Measurements from ENCODE around the gene HOXD13.

Gene HOXD13

GRCh38 chr2:176132205-176133171 lies 40.0 kb downstream of the HOXD13 start:
- no peak for DNase-seq (ENCODE audit: low spot score)

DNA sequence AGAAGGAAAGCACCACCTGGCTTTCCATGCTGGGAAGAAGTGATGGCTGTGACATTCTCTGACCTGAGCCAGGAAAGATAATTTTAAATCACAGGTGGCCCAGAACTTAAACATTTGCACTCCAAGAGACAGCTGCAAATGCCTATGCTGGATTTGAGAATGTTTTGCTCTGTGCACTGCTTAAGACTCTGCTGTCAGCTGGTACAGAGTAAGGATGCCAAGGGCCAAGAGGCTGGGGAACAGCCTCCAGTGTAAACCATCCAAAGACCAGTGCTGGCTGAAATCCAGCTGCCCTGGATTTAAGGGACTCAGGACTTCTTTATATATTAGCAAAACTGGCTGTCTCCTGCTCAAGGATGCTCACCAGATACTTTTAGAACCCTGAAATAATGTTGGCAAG lies 40.9 kb downstream of the HOXD13 start:
- DNase-seq (ENCODE audit: low spot score) = no peak

DNA sequence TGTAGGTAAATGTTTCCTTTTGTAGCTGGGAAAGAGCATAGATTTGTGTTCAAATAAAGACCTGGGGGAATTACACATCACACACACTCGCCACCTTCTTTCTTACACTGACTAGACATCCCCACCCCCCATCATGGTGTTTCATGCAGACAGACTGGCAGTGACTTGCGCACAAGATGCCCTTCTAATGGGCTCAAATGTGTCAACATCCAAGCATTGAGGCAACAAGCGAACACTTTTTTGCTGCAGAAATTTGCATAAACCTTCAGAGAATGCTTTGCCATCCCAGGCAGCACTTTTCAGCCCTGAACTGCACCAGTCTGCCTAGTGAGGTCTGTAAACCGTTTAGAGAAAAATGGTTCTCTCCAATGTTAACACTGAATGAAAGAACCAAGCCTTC lies 41.5 kb downstream of the HOXD13 start:
- DNase-seq (ENCODE audit: low spot score) = no peak

DNA sequence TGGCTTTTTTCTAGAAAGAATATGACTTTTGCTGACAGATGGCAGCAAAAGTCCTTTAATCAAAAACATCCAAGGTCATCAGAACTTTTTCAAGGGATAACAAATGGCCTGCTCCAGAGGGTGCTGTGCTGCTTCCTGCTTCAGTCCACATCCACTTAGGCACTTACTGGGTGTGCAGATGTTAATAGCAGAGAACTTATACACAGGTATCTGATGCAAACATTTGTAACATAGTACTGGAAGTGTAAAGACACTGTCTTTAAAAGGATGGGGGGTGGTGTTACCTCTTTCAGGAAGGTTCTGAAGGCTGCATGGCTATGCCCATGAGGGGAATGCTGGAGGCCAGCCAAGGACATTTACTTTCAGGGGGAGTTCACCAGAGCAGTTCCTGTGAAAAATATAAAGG lies 42.5 kb downstream of the HOXD13 start:
- DNase-seq (ENCODE audit: low spot score) = no peak

DNA sequence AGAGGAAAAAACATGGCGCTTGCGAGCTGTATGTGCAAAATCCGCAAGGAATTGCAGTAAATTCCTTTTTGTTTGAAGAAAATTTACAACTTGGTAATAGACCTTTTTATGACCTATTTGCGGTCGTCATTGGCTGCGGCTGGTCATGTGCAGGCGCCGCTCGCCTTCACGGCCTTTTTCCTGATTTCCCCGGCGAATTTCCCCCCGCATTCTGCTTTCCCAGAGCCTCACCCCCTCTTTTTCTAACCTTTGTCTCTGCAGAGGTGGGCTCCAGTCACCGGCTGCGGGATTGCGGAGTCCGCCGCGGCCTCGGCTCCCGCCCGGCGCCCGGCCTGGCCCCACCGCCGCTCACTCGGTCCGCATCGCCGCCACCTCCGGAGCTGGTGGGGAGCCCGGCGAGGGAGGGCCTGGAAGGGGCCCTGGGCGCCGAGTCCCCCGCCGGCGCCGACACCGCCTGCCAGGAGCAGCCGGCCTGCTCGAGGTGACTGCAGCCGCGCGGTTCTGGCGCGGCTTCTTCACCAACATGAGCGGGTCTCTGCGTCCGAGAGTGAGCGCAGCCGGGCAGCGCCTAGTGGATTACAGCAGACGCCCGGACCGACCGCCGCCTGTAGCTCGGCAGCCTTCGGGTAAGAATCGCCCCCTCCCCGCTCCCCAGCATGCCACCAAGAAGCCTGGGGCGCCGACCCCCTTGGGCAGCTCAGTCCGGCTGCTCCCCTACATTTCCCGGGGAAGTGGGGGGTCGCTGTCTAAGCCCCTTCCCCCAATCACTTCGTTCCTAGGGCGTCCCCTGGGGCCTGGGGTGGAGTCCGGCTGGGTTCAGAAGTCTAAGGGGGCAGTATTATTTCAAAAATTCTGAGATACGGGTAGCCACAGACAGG lies 44.1 kb downstream of the HOXD13 start:
- no peak for DNase-seq (ENCODE audit: low spot score)

DNA sequence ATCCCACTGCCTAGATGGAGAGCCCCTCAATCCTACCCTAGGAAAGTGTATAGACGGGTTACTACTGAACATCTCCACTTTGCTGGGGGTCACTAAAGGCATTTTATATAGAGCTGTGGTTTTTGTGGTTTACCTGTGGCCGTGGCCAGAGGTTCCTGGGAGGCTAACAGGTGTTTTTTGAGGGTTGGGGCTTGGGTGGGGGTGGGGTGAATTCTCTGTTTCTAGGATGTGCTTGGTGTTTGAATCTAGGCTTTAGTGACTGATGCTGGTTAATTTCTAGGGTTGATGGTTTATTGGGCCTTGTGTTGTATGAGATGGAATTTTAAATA lies 44.7 kb downstream of the HOXD13 start:
- DNase-seq (ENCODE audit: low spot score) = no peak

DNA sequence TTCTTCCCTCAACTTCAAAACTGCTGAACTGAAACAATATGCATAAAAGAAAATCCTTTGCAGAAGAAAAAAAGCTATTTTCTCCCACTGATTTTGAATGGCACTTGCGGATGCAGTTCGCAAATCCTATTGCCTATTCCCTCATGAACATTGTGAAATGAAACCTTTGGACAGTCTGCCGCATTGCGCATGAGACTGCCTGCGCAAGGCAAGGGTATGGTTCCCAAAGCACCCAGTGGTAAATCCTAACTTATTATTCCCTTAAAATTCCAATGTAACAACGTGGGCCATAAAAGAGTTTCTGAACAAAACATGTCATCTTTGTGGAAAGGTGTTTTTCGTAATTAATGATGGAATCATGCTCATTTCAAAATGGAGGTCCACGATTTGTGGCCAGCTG lies 45.4 kb downstream of the HOXD13 start:
- DNase-seq (ENCODE audit: low spot score) = no peak

DNA sequence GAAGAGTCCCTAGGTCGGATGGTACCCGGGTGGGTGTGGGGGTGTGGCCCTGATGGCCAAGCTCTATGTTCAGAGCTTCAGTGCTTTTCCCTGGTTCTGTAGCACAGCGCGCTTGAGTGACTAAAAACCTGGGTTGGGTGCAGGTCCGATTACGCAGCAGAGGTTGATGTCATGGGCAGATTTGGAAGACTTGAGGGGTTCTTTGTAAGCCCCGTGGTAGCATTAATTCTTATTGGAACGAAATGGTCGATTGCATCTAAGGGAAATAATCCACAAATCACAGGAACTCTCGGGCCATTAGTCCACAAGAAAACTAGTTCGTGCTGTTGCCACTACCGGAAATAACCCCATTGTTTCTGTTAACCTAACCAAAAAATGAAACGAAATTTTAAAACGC lies 46.0 kb downstream of the HOXD13 start:
- no peak for DNase-seq (ENCODE audit: low spot score)

- DNase-seq (ENCODE audit: low spot score) = no peak
These were observed 46.6 kb downstream of the HOXD13 start for GRCh38 chr2:176138923-176139660.

DNA sequence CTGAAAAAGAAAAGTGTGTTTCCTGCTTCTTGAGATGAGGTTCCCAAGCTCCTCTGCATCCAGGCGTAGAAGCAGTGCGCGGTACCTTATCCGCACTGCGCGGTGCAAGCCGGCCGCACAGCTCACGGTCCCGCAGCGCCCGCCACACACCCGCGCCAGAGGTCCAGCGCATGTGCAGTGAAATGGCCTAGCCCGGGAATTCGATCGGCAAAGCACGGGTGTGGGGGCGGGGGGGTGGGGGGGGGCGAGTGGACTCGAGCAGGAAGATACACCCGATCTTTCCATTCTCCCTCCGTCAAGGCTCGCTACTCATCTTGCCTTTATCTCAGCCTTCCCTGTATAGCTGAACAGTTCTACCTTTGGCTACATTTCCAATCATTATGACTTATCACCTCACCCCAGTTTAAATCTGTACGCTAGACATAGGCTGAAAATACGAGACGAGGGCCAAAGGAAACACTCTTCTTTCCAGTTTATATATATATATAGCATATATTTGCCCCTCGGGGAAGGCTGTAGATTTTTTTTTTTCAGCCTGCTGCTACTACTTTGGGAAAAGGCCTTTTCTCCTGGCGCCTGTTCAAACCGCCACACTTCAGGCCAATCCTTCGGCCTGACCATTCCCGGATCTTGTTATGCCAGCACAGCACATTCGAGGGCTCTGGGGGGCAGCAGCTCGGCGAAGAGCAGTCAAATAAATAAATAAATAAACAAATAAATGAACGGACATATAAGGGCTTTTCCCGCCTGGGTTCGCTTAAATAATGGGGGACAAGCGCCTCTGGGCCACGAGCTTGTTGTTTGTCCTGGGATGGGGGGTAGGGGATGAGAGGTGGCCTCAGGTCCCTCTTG lies 47.4 kb downstream of the HOXD13 start:
- DNase-seq (ENCODE audit: low spot score) = no peak

- peak; percentile 58 for DNase-seq (ENCODE audit: low spot score)
These were observed 48.2 kb downstream of the HOXD13 start for GRCh38 chr2:176140513-176141317.

GRCh38 chr2:176142281-176142680 lies 49.8 kb downstream of the HOXD13 start:
- no peak for DNase-seq (ENCODE audit: low spot score)
